OCI-M2 (cell line): ENCODE data around the gene DRGX.

Source experiments
- DNase-seq: peaks from one replicate; lab custom pipeline; 2025; ENCODE audit not compliant: unreplicated experiment; lab: John Stamatoyannopoulos, UW

DRGX gene

GRCh38 chr10:49395741-49396665, at the start of gene DRGX:
Gene DRGX, minus strand, starts transcription at chr10:49396089. Its CDS starts 649 bp downstream, at chr10:49395440.
- DNase-seq = no peak

- DNase-seq = no peak
These were observed 48.5 kb upstream of the DRGX start for GRCh38 chr10:49444349-49444748.

GRCh38 chr10:49442863-49443262, 47.0 kb upstream of the DRGX start:
- DNase-seq = no peak

GRCh38 chr10:49441488-49442476, 45.9 kb upstream of the DRGX start:
- no peak for DNase-seq

- no peak for DNase-seq
These were observed 39.3 kb upstream of the DRGX start for GRCh38 chr10:49435225-49435624.

GRCh38 chr10:49433069-49433468, 37.2 kb upstream of the DRGX start:
- DNase-seq = no peak

GRCh38 chr10:49431426-49431825, 35.5 kb upstream of the DRGX start:
- DNase-seq = no peak

GRCh38 chr10:49429458-49429857, 33.6 kb upstream of the DRGX start:
- DNase-seq = no peak

GRCh38 chr10:49426490-49427360, 30.8 kb upstream of the DRGX start:
- DNase-seq = no peak

GRCh38 chr10:49419005-49419404, 23.1 kb upstream of the DRGX start:
- DNase-seq = no peak

- DNase-seq = no peak
These were observed 22.4 kb upstream of the DRGX start for GRCh38 chr10:49418328-49418727.

- DNase-seq = no peak
These were observed 22.1 kb upstream of the DRGX start for GRCh38 chr10:49418053-49418326.

GRCh38 chr10:49417311-49418052, 21.6 kb upstream of the DRGX start:
- DNase-seq = no peak

- no peak for DNase-seq
These were observed 20.0 kb upstream of the DRGX start for GRCh38 chr10:49415846-49416245.

GRCh38 chr10:49415109-49415508, 19.2 kb upstream of the DRGX start:
- no peak for DNase-seq

- no peak for DNase-seq
These were observed 18.6 kb upstream of the DRGX start for GRCh38 chr10:49414496-49414895.

- no peak for DNase-seq
These were observed 16.7 kb upstream of the DRGX start for GRCh38 chr10:49412571-49412970.

GRCh38 chr10:49410365-49411074, 14.6 kb upstream of the DRGX start:
- DNase-seq = no peak

GRCh38 chr10:49409755-49410154, 13.9 kb upstream of the DRGX start:
- DNase-seq = no peak
